Erythroblast (primary cell): ENCODE measurements around the gene UBC.

Experiments used
- DNase-seq, 2 experiments: peaks; one replicate each; lab custom pipeline; 2025; lab: John Stamatoyannopoulos, UW
- GATA1 ChIP-seq: IDR thresholded peaks from 2 replicates; pipeline ENCODE4 v1.6.1; 2011; ENCODE audit warnings: low read depth, mild to moderate bottlenecking, control low read depth, low read length, moderate library complexity
- POLR2A ChIP-seq: IDR thresholded peaks from 2 replicates; pipeline ENCODE4 v1.6.1; 2011; ENCODE audit warnings: mild to moderate bottlenecking, low read length

The UBC gene

GRCh38 chr12:124874988-124875802 lies 39.3 kb downstream of the UBC start:
- peak; percentile 23 to 52 for DNase-seq
- TF ChIP-seq GATA1 = no peak
- no peak for TF ChIP-seq POLR2A

- no peak for DNase-seq
- TF ChIP-seq POLR2A (no peak), GATA1 (no peak)
Measured at GRCh38 chr12:124874188-124874587, 40.3 kb downstream of the UBC start.

- TF ChIP-seq POLR2A = no peak
- no peak for TF ChIP-seq GATA1
- DNase-seq = no peak
Measured at GRCh38 chr12:124872068-124872719, 42.3 kb downstream of the UBC start.

GRCh38 chr12:124871297-124871696 lies 43.2 kb downstream of the UBC start:
- TF ChIP-seq POLR2A (no peak), GATA1 (no peak)
- DNase-seq = no peak

- TF ChIP-seq POLR2A (no peak), GATA1 (no peak)
- DNase-seq = no peak
Measured at GRCh38 chr12:124870515-124870914, 43.9 kb downstream of the UBC start.

- no peak for TF ChIP-seq GATA1
- peak; percentile 99 for TF ChIP-seq POLR2A
- peak; percentile 89 to 90 for DNase-seq
Measured at GRCh38 chr12:124869059-124869665, 45.3 kb downstream of the UBC start.

- peak in 1 of 2 experiments; percentile 49 for DNase-seq
- no peak for TF ChIP-seq POLR2A
- TF ChIP-seq GATA1 = no peak
Measured at GRCh38 chr12:124868252-124869058, 46.0 kb downstream of the UBC start.

GRCh38 chr12:124867401-124867930 lies 47.0 kb downstream of the UBC start:
- DNase-seq = peak; percentile 86 to 88
- TF ChIP-seq POLR2A (peak; percentile 65), GATA1 (no peak)

GRCh38 chr12:124866883-124867400 lies 47.5 kb downstream of the UBC start:
- TF ChIP-seq POLR2A = no peak
- TF ChIP-seq GATA1 = no peak
- DNase-seq = peak; percentile 42 to 65

GRCh38 chr12:124866195-124866882 lies 48.1 kb downstream of the UBC start:
- TF ChIP-seq POLR2A = no peak
- TF ChIP-seq GATA1 = no peak

GRCh38 chr12:124865728-124866127 lies 48.7 kb downstream of the UBC start:
- peak in 1 of 2 experiments; percentile 14 for DNase-seq
- TF ChIP-seq POLR2A (no peak), GATA1 (no peak)

More at GRCh38 chr12:124866195-124866882, 48.1 kb downstream of the UBC start:
- DNase-seq = peak in 1 of 2 experiments; percentile 23

GRCh38 chr12:124864326-124864752 lies 50.1 kb downstream of the UBC start:
- peak; percentile 6 for TF ChIP-seq POLR2A
- no peak for TF ChIP-seq GATA1
- peak in 1 of 2 experiments; percentile 38 for DNase-seq
